Panc1 (cell line): Measurements from ENCODE around the gene ATP6V1C2.

ENCODE experiments used
- CTCF ChIP-seq: fragments of 450-650 bp; IDR thresholded peaks from 2 replicates; pipeline ENCODE4 v1.5.1; 2017; ENCODE audit warnings: mild to moderate bottlenecking
- TCF7L2 ChIP-seq: IDR thresholded peaks from 2 replicates; pipeline ENCODE4 v1.6.1; 2011; ENCODE audit warnings: mild to moderate bottlenecking, low read depth, low read length, inconsistent platforms

DNA sequence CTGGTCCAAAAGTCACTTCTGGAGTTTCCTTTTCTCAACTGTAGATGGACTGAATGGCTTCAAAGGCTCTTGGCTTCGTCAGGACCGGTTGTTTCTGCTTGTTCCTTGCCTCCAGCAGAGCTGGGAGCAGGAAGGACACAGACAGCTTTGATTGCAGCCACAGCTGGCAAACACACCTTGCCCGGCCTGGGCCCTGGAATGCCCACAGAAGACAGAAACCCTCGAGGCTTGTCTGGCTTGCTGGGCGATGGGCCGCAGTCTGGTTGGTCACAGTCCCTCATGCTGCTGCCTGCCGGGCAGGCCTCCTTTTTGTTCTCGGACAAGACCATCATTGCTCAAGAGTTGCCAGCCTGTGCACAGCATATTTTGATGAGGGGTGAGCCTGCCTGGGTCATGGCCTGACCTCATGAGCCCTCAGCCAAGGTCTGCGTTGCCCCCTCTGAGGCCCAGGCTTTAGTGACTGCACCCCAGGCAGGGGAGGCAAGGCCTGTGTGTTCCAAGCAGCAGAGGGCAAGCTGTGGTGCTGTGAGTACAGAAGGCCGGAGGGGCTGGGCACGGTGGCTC lies 37.8 kb downstream of the ATP6V1C2 start:
- TF ChIP-seq CTCF (no peak), TCF7L2 (no peak)
